Measurements from ENCODE around the gene CLDN20. TPM values are rescaled to one million over a fixed set of nuclear protein-coding genes. Genes with fewer than 3 reads are reported as not detected.

Gene CLDN20
- total and polyA plus RNA-seq, 2 of the 8 experiments (the other 6 are each of a cell fraction or from before 2014, with no cell fraction given), result not detected

GRCh38 chr6:155297669-155298068 lies 33.9 kb downstream of the CLDN20 start:
- peaks cover 0 to 2% of the 10 kb centered on the region in 2 experiments for H4K20me1 ChIP-seq (replicated peaks in 1 of 2; ENCODE audit: control insufficient read depth in 1 of 2, insufficient read depth in 2 of 2, low read length in 2 of 2)
- H3K56ac ChIP-seq (replicated peaks; ENCODE audit: insufficient read length, low read depth, low read length), result no peak overlapping the region
- peaks cover 0 to 9% of the 10 kb centered on the region in 2 experiments; a peak in 1 of 4 replicates for H3K79me2 ChIP-seq (ENCODE audit: control insufficient read depth in 1 of 2, insufficient read depth in 2 of 2, low read length in 2 of 2)
- H3K23ac ChIP-seq (ENCODE audit: insufficient read length), result no peak overlapping the region
- 90% methylated on average over 3 of the region's 3 CpGs; no CpG with 5 or more reads in 1 of the 2 experiments for WGBS, 2 experiments (ENCODE audit: extremely low coverage in 1 of 2, insufficient coverage in 1 of 2, insufficient read length in 1 of 2, insufficient replicate concordance in 2 of 2, low coverage in 1 of 2, low lambda C conversion rate in 2 of 2, missing lambda C conversion rate in 1 of 2)
- DNase-seq (ENCODE audit: low read depth in 1 of 2, low spot score in 2 of 2), result no peak
- no peak overlapping the region for H2BK5ac ChIP-seq (ENCODE audit: low read depth, low read length)
- no peak overlapping the region for H4K5ac ChIP-seq (ENCODE audit: insufficient read length, low read depth, low read length)
- ChIA-PET CTCF (ENCODE audit: partially characterized antibody) (no interaction called here), POLR2A (ENCODE audit: partially characterized antibody) (interaction anchor here (1.4 kb wide), 1 partner anchor 9 kb away, joined by 3 read pairs; no protein-coding TSS in a partner anchor)
- H3K4ac ChIP-seq (replicated peaks; ENCODE audit: insufficient read length, low read depth, low read length), result no peak overlapping the region
- no peak overlapping the region for H4K8ac ChIP-seq (ENCODE audit: extremely low read depth, insufficient read depth, low read length)
- H2BK120ac ChIP-seq (replicated peaks; ENCODE audit: low read depth, low read length), result no peak overlapping the region
- H2BK12ac ChIP-seq (ENCODE audit: low read depth, low read length), result no peak overlapping the region
- H3K14ac ChIP-seq (ENCODE audit: insufficient read length), result no peak overlapping the region
- no peaks in the 10 kb centered on the region for H3K27me3 ChIP-seq (replicated peaks in 1 of 4; ENCODE audit: control insufficient read depth in 3 of 4, extremely low read depth in 1 of 4, insufficient read depth in 3 of 4, low read length in 3 of 4)
- H3K4me1 ChIP-seq (replicated peaks in 1 of 4; ENCODE audit: control insufficient read depth in 3 of 4, insufficient read depth in 4 of 4, low read length in 3 of 4), result peaks cover 0 to 5% (median 0%) of the 10 kb centered on the region in 4 experiments; a peak in 1 of 7 replicates
- no peaks in the 10 kb centered on the region for H3K23me2 ChIP-seq (ENCODE audit: low read depth, low read length)
- H2AK5ac ChIP-seq (ENCODE audit: low read depth, low read length), result no peak overlapping the region
- no peak overlapping the region for H2AFZ ChIP-seq (ENCODE audit: low read length)
- no peaks in the 10 kb centered on the region; the same call in 1 of the 2 replicates for H3K79me1 ChIP-seq (ENCODE audit: low read depth, low read length)
- no peaks in the 10 kb centered on the region for H3K9me3 ChIP-seq (ENCODE audit: insufficient read depth in 2 of 2, low read depth in 1 of 2, low read length in 1 of 2)
- no peak overlapping the region for H3K4me3 ChIP-seq (ENCODE audit: extremely low read depth in 1 of 4, insufficient read depth in 2 of 4, low read depth in 3 of 4, low read length in 4 of 4)
- H3K4me2 ChIP-seq (ENCODE audit: insufficient read depth in 1 of 2, low read depth in 2 of 2, low read length in 2 of 2), result no peak overlapping the region
- no peak overlapping the region for H3K18ac ChIP-seq (ENCODE audit: extremely low read depth, low read length)
- no peak overlapping the region for H2BK15ac ChIP-seq (ENCODE audit: low read length)
- H3K27ac ChIP-seq (ENCODE audit: low read depth, low read length), result no peak overlapping the region
- no peak for TF ChIP-seq POLR2AphosphoS5 (IDR thresholded peaks at IDR 0.05; ENCODE audit: low read depth, low read length)
- no peak for TF ChIP-seq RNF2 (IDR thresholded peaks at IDR 0.05; ENCODE audit: borderline replicate concordance, low read depth, low read length, missing control alignments, poor library complexity, severe bottlenecking)
- FAIRE-seq, result no peak
- no peak overlapping the region for H2BK20ac ChIP-seq (ENCODE audit: low read length)
- H3K9ac ChIP-seq (replicated peaks in 1 of 4; ENCODE audit: extremely low read depth in 1 of 4, low read depth in 3 of 4, low read length in 3 of 4), result no peak overlapping the region; a peak in 1 of 7 replicates
- peaks cover 3 to 66% (median 17%) of the 10 kb centered on the region in 4 experiments; a peak in 6 of 8 replicates for H3K36me3 ChIP-seq (ENCODE audit: control insufficient read depth in 2 of 4, insufficient read depth in 4 of 4, low read length in 3 of 4)
- no peak overlapping the region for H4K91ac ChIP-seq (replicated peaks; ENCODE audit: insufficient read length, low read length)

Measured in H1 (cell line).